ENCODE data around the gene REXO1. TPM values are rescaled to one million over a fixed set of nuclear protein-coding genes. Genes with fewer than 3 reads are reported as not detected.

REXO1 gene
- total and polyA plus RNA-seq, 2 of the 13 experiments (the other 11 are each of a cell fraction or from before 2014, with no cell fraction given): 5.0 to 11.2 TPM

DNA sequence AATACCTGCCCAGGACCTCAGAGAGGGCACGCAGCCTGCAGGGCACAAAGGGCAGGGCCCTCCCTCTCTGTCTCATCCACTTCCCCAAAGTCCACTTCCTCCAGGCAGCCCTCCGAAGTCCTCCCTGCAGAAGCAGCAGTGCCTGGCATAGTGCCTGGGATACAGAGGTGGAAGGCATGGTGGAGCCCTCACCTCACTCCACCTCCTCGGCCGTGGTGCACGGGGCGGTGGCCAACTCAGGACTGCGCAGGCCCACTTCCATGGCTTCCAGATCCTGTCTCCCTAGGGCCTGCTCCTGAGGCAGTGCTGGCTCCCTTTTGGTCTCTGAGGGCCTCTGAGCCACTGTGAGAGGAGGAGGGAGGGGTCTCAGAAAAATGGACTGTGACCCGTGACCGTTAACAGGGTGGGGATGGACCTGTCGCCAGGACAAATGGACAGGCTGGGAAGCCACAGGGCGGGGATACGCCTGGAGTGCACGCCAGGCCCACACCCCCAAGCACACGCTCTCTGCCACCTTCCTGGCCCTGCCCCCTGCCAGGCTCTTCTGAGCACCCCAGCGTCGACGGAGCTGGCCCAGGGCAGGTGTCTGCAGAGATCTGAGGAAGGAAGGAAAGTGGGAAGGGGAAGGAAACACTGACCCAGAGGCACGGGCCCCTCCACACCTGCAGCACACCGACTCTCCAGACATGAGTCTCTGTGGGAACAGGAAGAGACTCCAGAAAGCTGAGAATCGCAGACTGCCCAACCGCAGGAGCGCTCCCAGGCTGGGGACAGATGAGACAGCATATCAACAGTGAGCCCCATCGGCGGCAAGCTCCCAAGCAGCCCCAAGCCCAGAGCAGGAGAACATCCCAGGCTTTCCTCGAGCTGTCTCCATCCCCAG lies 8.4 kb downstream of the REXO1 start (continued):
- TF ChIP-seq, protein P1, sequence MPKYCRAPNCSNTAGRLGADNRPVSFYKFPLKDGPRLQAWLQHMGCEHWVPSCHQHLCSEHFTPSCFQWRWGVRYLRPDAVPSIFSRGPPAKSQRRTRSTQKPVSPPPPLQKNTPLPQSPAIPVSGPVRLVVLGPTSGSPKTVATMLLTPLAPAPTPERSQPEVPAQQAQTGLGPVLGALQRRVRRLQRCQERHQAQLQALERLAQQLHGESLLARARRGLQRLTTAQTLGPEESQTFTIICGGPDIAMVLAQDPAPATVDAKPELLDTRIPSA (CRISPR knock-in tag; IDR thresholded peaks at IDR 0.05; ENCODE audit: borderline replicate concordance): no peak
- TF ChIP-seq HNRNPLL (IDR thresholded peaks at IDR 0.05; ENCODE audit: low read depth, low read length, poor library complexity, severe bottlenecking) (no peak), KMT2B (CRISPR knock-in tag; IDR thresholded peaks at IDR 0.05) (no peak), AGO2 (optimal IDR thresholded peaks at IDR 0.05; ENCODE audit: low read depth, low read length) (peak; percentile 53), CREB1 (IDR thresholded peaks at IDR 0.05) (no peak), CREB1 (CRISPR knock-in tag; IDR thresholded peaks at IDR 0.05) (no peak), POLR2AphosphoS5 (IDR thresholded peaks at IDR 0.05; ENCODE audit: low read depth, low read length) (peak; percentile 56; the same call in 1 of the 2 replicates), ZBTB40 (IDR thresholded peaks at IDR 0.05) (no peak), ZBTB40 (CRISPR knock-in tag; IDR thresholded peaks at IDR 0.05) (no peak), REPIN1 (CRISPR knock-in tag; IDR thresholded peaks at IDR 0.05; ENCODE audit: borderline replicate concordance, low read depth) (0 out of 2 replicates have a peak, but pooled peaks have one; percentile 30), NBN (conservative IDR thresholded peaks at IDR 0.05) (no peak), ZFAT (CRISPR knock-in tag; conservative IDR thresholded peaks at IDR 0.05) (no peak), ZNF530 (CRISPR knock-in tag; IDR thresholded peaks at IDR 0.05; ENCODE audit: low read depth) (no peak), ZNF557 (CRISPR knock-in tag; IDR thresholded peaks at IDR 0.05) (no peak), ZFP91 (CRISPR knock-in tag; IDR thresholded peaks at IDR 0.05; ENCODE audit: borderline replicate concordance) (no peak), YEATS2 (CRISPR knock-in tag; IDR thresholded peaks at IDR 0.05; ENCODE audit: borderline replicate concordance) (no peak)

All from HepG2 (cell line).